ENCODE data around the gene TMEM266. TPM values are rescaled to one million over a fixed set of nuclear protein-coding genes. Genes with fewer than 3 reads are reported as not detected.

TMEM266 gene
- total RNA-seq, 2 experiments from 2014 or later: not detected

DNA sequence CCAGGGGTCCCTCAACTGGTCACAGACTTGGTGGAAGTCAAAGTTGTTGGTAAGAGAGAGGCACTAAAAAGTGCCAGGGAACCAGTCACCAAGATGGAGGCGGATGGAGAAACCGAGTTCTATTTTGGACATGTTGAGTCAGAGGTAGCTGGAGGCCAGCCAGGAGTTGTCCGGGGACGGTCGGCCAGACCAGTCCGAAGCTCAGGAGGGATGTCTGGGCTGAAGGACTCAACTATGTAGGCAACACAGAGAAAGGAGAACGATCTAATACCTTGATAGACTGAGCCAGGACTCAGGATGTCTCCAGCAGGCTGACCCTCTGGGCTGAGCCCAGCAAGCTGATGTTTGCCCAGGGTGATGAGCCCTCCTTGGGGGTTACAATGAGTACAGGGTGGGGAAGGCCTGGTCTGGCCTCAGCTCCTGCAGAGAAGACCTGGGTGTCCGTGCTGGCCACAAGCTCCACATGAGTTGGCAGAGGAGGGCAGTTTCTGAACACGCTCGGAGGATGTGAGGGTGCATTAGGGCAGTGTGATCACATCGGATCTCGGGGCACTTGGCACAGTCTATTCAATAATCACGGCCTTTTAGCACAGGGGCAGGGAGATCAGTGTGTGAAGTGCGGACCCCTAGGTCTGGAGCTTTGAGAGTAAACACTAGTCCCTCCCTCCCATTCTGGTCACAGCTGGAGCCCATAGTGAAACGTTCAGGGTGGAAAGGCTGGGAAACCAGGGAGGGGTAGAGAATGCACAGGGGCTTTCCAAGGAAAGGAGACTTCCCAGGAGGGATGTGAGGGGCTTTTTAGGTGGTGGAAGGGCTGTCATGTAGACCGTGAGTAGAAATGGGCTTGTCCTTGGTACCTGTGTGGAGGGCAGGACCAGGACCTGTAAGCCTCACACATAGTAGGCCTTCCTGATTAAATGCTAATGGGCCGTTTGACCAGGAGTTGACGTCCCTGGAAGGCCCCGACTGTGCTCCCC is 139.6 kb downstream of the TMEM266 start:
- no peak overlapping the region for H3K27ac Mint-ChIP-seq
- no peaks in the 10 kb centered on the region for H3K27me3 Mint-ChIP-seq
- no peak for DNase-seq
- H3K36me3 Mint-ChIP-seq (ENCODE audit: low read depth): no peaks in the 10 kb centered on the region
- H3K4me3 Mint-ChIP-seq: no peak overlapping the region
- CTCF ChIA-PET: interaction anchor here (1.2 kb wide), 1 partner anchor 10 kb away, joined by 4 read pairs; no protein-coding TSS in a partner anchor
- peaks cover 2% of the 10 kb centered on the region for H3K4me1 Mint-ChIP-seq
- H3K9me3 Mint-ChIP-seq: no peaks in the 10 kb centered on the region
- POLR2A ChIA-PET: no interaction called here

DNA sequence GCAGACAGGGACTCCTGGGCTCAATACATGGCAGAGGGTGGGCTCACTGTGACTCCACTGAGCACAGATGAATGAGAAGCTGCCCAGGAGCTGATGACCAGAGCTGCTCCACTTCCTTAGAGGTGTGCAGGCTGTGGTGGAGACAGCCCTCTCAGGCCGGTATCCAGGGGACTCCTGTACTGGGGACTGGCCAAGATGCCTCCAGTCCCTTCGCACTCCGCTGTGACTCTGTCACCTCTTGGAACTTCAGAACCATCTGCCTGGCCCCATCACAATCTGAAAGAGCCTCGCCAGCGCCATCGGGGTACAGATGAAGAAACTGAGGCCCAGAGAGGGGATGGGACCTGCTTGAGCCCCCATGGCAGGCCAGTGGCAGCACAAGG is 140.3 kb downstream of the TMEM266 start:
- CTCF ChIA-PET: interaction anchor here (1.2 kb wide), 1 partner anchor 9 kb away, joined by 4 read pairs; no protein-coding TSS in a partner anchor

DNA sequence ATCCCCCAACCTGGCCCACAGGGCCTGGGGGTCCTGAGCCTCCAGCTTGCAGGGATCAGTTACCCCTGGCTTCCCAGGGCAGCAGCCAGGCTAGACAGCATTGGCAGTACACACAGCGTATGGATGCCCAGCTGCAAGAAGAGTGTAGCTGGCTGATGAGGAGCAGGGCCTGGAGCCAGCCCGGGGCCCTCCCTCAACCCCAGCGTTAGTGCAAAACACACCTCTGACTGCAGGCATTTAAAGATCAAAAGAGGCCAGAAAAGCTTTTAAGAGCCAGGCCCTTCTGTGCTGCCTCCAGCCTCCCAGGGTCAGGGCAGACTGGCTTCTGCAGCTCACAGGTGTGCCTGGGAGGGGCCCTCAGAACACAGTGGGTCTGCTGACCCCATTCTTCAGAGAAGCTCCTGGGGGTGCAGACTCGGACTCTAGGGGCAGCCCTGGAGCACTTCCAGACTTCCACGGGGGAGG is 140.9 kb downstream of the TMEM266 start:
- H3K4me1 Mint-ChIP-seq: peaks cover 2% of the 10 kb centered on the region
- POLR2A ChIA-PET: no interaction called here
- H3K36me3 Mint-ChIP-seq (ENCODE audit: low read depth): no peaks in the 10 kb centered on the region
- DNase-seq: no peak
- CTCF ChIA-PET: interaction anchor here (1.4 kb wide), 1 partner anchor 15 kb away, joined by 5 read pairs; no protein-coding TSS in a partner anchor
- no peaks in the 10 kb centered on the region for H3K9me3 Mint-ChIP-seq
- no peak overlapping the region for H3K27ac Mint-ChIP-seq
- no peaks in the 10 kb centered on the region for H3K27me3 Mint-ChIP-seq
- H3K4me3 Mint-ChIP-seq: no peak overlapping the region

More for the DNA sequence above, 140.3 kb downstream of the TMEM266 start:
- Mint-ChIP-seq H3K4me1 (peaks cover 2% of the 10 kb centered on the region), H3K27me3 (no peaks in the 10 kb centered on the region), H3K27ac (no peak overlapping the region), H3K9me3 (no peaks in the 10 kb centered on the region), H3K36me3 (ENCODE audit: low read depth) (no peaks in the 10 kb centered on the region), H3K4me3 (no peak overlapping the region)
- DNase-seq: no peak
- POLR2A ChIA-PET: no interaction called here

DNA sequence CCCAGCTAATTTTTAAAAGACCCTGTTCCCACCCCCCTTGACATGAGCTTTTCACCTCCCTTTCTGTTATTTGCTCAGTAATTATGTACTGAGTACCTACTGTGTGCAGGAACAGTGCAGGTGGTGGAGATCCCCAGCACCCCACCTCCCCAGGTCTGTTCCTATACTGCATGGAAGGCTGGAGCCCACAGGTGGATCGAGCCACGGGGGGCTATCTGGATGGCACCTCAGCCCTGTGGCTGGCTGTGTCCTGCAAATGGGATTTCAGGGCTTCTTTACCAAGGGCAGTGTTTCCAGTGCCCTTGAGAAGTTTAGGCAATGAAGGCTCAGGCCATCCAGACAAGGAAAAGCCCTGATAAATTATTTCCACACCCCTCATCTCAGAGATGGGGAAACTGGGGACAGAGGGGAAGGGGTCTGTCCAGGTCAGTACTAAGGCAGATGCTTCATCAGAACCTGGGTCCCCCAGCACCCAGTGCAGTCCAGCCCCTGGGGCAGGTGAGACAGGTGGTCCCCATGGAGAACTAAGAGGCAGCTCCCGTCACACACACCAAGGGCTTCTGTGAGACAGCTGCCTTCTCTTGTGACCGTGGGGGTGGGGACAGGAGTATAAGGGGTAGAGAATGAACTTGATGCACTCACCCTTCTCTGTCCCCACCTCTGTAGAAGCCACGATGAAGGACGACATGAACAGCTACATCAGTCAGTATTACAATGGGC is 141.9 kb downstream of the TMEM266 start:
- no peaks in the 10 kb centered on the region for H3K27me3 Mint-ChIP-seq
- H3K4me1 Mint-ChIP-seq: no peaks in the 10 kb centered on the region
- no peak for DNase-seq
- H3K9me3 Mint-ChIP-seq: no peaks in the 10 kb centered on the region
- no peak overlapping the region for H3K4me3 Mint-ChIP-seq
- ChIA-PET CTCF (interaction anchor here (0.9 to 1.4 kb wide), 2 partner anchors 12 to 16 kb away, joined by 3 to 5 read pairs; no protein-coding TSS in a partner anchor), POLR2A (no interaction called here)
- no peak overlapping the region for H3K27ac Mint-ChIP-seq
- no peaks in the 10 kb centered on the region for H3K36me3 Mint-ChIP-seq (ENCODE audit: low read depth)

DNA sequence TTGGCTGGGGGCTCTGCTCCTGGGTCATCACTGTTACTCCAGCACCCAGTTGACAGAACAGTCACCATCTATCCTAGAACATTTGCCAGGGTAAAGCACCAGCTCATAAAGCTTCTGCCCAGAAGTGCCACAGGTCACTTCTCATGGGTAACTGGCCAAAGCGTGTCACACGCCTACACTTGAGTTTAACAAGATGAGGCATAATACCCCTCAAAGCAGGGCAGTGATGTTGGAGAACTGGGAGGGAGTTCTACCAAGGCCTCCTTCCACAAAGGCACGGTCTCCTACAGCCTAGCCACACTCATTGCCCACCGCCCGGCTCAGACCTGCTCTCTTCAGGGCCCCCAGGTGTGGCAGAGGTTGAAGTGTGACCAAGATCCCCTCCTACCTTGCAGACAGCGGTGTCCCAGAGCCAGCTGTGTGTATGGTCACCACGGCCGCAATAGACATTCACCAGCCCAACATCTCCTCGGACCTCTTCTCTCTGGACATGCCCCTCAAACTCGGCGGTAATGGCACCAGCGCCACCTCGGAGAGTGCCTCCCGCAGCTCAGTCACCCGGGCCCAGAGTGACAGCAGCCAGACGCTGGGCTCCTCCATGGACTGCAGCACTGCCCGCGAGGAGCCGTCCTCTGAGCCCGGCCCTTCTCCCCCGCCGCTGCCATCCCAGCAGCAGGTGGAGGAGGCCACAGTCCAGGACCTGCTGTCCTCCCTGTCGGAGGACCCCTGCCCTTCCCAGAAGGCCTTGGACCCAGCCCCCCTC is 143.7 kb downstream of the TMEM266 start:
- H3K4me3 Mint-ChIP-seq: no peak overlapping the region
- H3K9me3 Mint-ChIP-seq: no peaks in the 10 kb centered on the region
- no peaks in the 10 kb centered on the region for H3K36me3 Mint-ChIP-seq (ENCODE audit: low read depth)
- no peak overlapping the region for H3K27ac Mint-ChIP-seq
- POLR2A ChIA-PET: no interaction called here
- H3K27me3 Mint-ChIP-seq: no peaks in the 10 kb centered on the region
- no peaks in the 10 kb centered on the region for H3K4me1 Mint-ChIP-seq
- CTCF ChIA-PET: no interaction called here
- DNase-seq: no peak

DNA sequence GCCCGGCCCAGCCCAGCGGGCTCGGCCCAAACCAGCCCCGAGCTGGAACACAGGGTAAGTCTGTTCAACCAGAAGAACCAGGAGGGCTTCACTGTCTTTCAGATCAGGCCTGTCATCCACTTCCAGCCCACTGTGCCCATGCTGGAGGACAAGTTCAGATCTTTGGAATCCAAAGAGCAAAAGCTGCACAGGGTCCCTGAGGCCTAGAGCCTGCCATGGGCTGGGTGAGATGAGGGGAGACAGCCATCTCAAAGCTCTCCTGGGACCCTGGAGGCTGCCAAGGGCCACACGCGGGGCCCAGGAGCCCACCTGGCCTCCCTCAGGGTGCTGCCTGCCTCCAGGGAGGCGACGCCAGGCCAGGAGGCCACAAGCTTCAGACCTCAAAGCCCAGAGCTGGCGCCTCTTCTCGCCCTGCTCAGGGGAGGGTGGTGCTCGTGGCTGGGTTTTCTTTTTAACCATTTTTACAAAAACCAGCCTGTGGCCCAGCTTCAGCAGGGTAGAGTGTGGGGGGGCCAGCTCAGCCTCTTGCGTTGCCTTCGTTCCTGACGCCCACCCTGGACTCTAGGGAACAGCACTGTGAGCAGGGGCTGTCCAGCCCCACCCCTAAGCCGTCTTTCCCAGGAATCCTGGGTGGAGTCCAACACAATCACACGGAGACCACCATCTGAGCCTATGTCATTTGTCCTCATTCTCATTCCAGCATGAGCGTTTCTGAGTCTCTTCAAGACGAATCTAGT is 144.5 kb downstream of the TMEM266 start:
- DNase-seq: no peak
- POLR2A ChIA-PET: no interaction called here

DNA sequence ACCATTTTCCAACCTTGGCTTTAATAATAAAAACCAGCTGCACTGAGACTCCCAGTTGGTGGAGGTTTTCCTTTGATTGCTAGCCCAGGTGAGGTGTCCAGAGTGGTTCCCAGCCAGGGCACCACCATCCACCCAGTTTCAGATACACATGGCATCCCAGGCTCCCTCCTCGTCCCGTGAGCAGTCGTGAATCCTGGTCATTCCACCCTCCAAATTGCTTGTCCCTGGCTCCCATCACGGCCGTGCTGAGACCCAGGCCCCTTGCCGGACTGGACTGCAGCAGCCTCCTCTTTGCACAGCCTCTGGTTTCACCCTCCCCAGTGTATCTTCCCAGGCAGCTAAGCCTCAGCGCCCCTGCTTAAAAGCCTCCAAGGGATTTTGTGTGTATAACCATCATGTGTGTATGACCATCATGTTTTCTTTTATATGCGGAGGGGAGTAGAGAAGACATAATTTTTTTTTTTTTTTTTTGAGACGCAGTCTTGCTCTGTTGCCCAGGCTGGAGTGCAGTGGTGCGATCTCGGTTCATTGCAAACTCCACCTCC is 145.2 kb downstream of the TMEM266 start:
- Mint-ChIP-seq H3K27ac (peak overlapping the region; percentile 36), H3K36me3 (ENCODE audit: low read depth) (no peaks in the 10 kb centered on the region), H3K4me1 (no peaks in the 10 kb centered on the region), H3K4me3 (no peak overlapping the region), H3K9me3 (no peaks in the 10 kb centered on the region), H3K27me3 (no peaks in the 10 kb centered on the region)
- DNase-seq: no peak
- CTCF ChIA-PET: no interaction called here
- POLR2A ChIA-PET: no interaction called here

More for the DNA sequence above, 144.5 kb downstream of the TMEM266 start:
- CTCF ChIA-PET: no interaction called here
- H3K9me3 Mint-ChIP-seq: no peaks in the 10 kb centered on the region
- H3K4me1 Mint-ChIP-seq: no peaks in the 10 kb centered on the region
- no peaks in the 10 kb centered on the region for H3K36me3 Mint-ChIP-seq (ENCODE audit: low read depth)
- no peak overlapping the region for H3K4me3 Mint-ChIP-seq
- no peak overlapping the region for H3K27ac Mint-ChIP-seq
- H3K27me3 Mint-ChIP-seq: no peaks in the 10 kb centered on the region

DNA sequence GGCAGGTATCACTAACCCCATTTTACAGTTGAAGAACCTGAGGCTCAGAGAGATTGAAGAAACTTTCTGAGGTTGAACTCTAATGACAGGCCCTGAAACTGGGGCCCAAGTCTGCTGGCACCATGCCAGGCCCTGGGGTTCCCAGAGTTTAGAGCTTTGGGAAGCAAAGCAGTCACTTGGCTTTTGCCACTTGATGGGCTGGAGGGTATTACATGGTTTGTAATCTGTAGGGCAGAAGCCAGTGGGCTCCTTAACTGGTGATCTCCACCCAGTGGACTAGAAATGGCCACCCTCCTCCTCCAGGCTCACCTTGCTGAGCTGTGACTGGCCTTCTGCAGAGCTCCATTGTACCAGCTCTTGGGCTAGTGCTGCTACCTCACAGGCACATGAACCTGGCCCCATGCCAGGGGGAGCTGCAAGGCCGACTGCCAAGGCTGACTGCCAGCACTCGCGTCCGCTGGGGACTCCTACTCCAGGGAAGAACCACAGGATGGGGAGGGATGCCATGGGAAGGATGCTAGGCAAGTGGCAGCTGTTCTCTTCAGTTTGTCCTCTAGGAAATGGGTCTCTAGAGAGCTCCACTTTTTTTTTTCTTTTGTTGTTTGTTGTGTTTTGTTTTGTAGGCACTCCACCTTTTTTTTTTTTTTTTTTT is 146.7 kb downstream of the TMEM266 start:
- Mint-ChIP-seq H3K27me3 (no peaks in the 10 kb centered on the region), H3K4me3 (no peak overlapping the region), H3K36me3 (ENCODE audit: low read depth) (no peaks in the 10 kb centered on the region), H3K4me1 (no peaks in the 10 kb centered on the region), H3K27ac (no peak overlapping the region), H3K9me3 (no peaks in the 10 kb centered on the region)
- ChIA-PET POLR2A (no interaction called here), CTCF (interaction anchor here (0.6 to 1.1 kb wide), 2 partner anchors 12 to 1061 kb away, joined by 3 read pairs; no protein-coding TSS in a partner anchor)
- no peak for DNase-seq

DNA sequence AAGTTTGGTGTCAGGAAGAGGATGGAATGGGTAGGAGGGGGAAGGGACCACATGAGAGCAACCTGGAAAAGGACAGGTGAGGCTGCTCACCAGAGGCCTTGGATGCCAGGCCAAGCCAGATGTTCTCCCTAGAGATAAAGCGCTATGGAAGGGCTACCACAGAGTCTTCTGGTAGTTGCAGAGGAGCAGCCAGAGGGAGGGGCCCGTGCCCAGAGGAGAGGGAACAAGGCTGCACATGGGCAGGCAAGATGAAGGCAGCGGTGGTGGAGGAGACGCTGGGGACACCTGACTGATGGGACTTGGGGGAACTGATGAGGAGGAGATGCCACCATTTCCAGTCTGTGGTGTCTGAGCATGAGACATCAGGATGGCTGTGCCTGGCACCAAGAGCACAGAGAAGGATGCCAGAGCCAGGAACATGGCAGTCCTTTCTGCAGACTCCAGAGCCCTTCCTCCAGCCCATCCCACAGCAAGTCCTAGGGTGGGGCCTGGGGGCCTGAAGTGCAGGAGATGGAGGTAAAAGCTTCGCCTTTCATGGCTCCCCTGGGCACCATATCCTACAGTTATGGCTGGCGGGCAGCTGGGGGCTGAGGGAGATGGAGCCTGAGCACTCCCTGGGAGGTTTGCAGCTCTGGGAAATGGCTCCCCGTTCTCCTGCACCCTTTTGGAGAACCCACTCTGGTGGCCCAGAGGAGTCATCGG is 148.4 kb downstream of the TMEM266 start:
- peaks cover 2% of the 10 kb centered on the region for H3K36me3 Mint-ChIP-seq (ENCODE audit: low read depth)
- CTCF ChIA-PET: interaction anchor here (0.6 to 1.8 kb wide), 6 partner anchors 9 to 1090 kb away, joined by 3 to 9 read pairs (median 4); no protein-coding TSS in a partner anchor
- DNase-seq: no peak
- no peaks in the 10 kb centered on the region for H3K4me1 Mint-ChIP-seq
- POLR2A ChIA-PET: no interaction called here
- H3K27ac Mint-ChIP-seq: peak overlapping the region; percentile 50
- H3K9me3 Mint-ChIP-seq: no peaks in the 10 kb centered on the region
- no peak overlapping the region for H3K4me3 Mint-ChIP-seq
- no peaks in the 10 kb centered on the region for H3K27me3 Mint-ChIP-seq

DNA sequence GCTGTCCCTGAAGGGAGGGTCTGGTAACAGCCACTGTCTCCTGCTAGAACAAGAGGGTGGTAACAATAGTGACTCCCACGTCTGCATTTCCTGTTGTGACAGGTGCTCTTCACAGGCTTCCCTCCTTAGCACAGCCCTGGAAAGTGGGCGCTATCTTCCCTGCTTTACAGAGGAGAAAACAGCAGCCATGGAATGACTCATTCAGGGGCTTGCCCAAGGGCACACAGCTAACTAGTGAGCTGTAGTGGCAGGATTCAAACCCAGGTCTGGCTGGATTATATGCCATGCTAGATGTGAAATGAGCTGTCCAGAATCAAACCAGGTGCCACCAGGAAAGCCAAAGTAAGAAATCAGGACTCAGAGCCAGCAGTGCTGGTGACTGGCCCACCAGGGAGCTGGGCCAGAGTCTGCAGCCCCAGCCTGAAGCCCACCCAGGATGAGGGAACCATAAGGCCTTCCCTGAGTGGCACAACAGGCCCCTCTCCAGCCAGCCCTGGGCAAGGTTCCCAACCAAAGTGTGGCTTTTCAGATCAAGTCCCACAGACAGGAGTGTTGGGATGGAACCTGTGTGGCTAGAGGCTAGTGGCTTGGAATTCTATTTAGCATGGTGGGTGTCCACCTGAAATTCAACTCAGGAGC is 149.1 kb downstream of the TMEM266 start:
- H3K36me3 Mint-ChIP-seq (ENCODE audit: low read depth): peaks cover 2% of the 10 kb centered on the region
- H3K27ac Mint-ChIP-seq: no peak overlapping the region
- H3K9me3 Mint-ChIP-seq: no peaks in the 10 kb centered on the region
- H3K27me3 Mint-ChIP-seq: no peaks in the 10 kb centered on the region
- ChIA-PET CTCF (interaction anchor here (1.0 to 1.8 kb wide), 5 partner anchors 9 to 18 kb away, joined by 3 to 9 read pairs (median 4); no protein-coding TSS in a partner anchor), POLR2A (no interaction called here)
- DNase-seq: no peak
- H3K4me1 Mint-ChIP-seq: no peaks in the 10 kb centered on the region
- no peak overlapping the region for H3K4me3 Mint-ChIP-seq

DNA sequence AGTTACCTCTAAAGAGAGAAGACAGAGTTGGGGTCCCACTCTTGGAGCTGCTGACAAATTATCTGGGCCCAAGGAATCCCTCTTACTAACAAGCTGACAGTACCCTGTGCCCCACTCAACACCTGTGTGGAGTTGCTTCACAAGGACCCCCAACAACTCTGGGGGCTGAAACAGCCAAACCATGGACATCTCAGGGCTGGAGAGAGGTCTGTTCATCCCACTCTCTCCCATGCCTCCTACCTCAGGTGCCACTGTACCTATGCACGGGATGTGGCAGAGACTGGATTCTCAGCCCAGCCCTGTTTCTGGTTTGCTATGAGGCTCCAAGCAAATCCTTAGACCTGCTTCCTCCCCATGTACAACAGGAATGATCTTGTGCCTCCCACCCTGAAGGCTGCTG is 149.7 kb downstream of the TMEM266 start:
- no peaks in the 10 kb centered on the region for H3K4me1 Mint-ChIP-seq

More for the DNA sequence above, 149.7 kb downstream of the TMEM266 start:
- H3K27me3 Mint-ChIP-seq: no peaks in the 10 kb centered on the region
- H3K36me3 Mint-ChIP-seq (ENCODE audit: low read depth): peaks cover 2% of the 10 kb centered on the region
- no peak overlapping the region for H3K27ac Mint-ChIP-seq
- H3K9me3 Mint-ChIP-seq: no peaks in the 10 kb centered on the region
- CTCF ChIA-PET: interaction anchor here (1.0 to 1.7 kb wide), 5 partner anchors 8 to 18 kb away, joined by 3 to 9 read pairs (median 3); no protein-coding TSS in a partner anchor
- no peak overlapping the region for H3K4me3 Mint-ChIP-seq
- POLR2A ChIA-PET: no interaction called here
- DNase-seq: no peak
